GM12878 (cell line): ENCODE measurements around the gene PEMT. TPM values are rescaled to one million over a fixed set of nuclear protein-coding genes. Genes with fewer than 3 reads are reported as not detected.

Experiments used
- ATAC-seq: fragments of 200-7000 bp; cut with Tn5 transposase; 3 replicates; pipeline ENCODE4 v1.9.1; 2020; ENCODE audit warnings: mild to moderate bottlenecking, moderate library complexity
- BruUV-seq: library from RNA; stranded (reverse); fragments of 400-500 nt; replicated peaks from 2 replicates; lab custom pipeline; 2021; lab: Mats Ljungman, UMichigan
- CTCF ChIA-PET: fragments of 300-600 bp; sonication (Branson Sonifier 250); formaldehyde crosslinking; extraction: SDS; loops from one replicate; lab custom pipeline; 2021; ENCODE audit warnings: inconsistent platforms; lab: Yijun Ruan, JAX
- POLR2A ChIA-PET: fragments of 350-600 bp; formaldehyde crosslinking; extraction: SDS; loops from one replicate; lab custom pipeline; 2021; ENCODE audit warnings: inconsistent platforms; lab: Charles Lee
- RAD21 ChIA-PET: fragments of 300-600 bp; sonication (Branson Sonifier 250); formaldehyde crosslinking; loops from one replicate; lab custom pipeline; 2023; ENCODE audit warnings: antibody characterized with exemption; ENCODE audit not compliant: unreplicated experiment; lab: Charles Lee
- SMC1A ChIA-PET: fragments of 300-600 bp; sonication (Branson Sonifier 250); formaldehyde crosslinking; loops from one replicate; lab custom pipeline; 2023; ENCODE audit not compliant: unreplicated experiment, uncharacterized antibody; lab: Charles Lee
- DNase-seq: peaks from one replicate; pipeline ENCODE4 v3.0.0-alpha.2; 2011; ENCODE audit warnings: low read depth, low spot score
- FAIRE-seq: peaks from 3 replicates; lab custom pipeline; 2011; peaks lifted over from hg19 to GRCh38; lab: Jason Lieb, UNC
- H2AFZ ChIP-seq: 2 replicates; pipeline ENCODE4 v1.6.0; 2011; ENCODE audit warnings: low read depth, low read length, control low read depth; ENCODE audit not compliant: control insufficient read depth
- H3K27ac ChIP-seq: 2 replicates; pipeline ENCODE4 v1.5.1; 2011; ENCODE audit warnings: control low read depth; ENCODE audit not compliant: control insufficient read depth, insufficient read depth
- H3K27me3 ChIP-seq, 2 experiments: replicated peaks in 1 of 2; 2 replicates each; pipeline versions ENCODE4 v1.6.0 to v1.6.1; 2011; ENCODE audit warnings: low read length in 1 of 2; ENCODE audit not compliant: control insufficient read depth in 2 of 2, insufficient read depth in 2 of 2
- H3K36me3 ChIP-seq, 2 experiments: 2 replicates each; pipeline ENCODE4 v1.5.1; 2011; ENCODE audit warnings: low read length in 1 of 2; ENCODE audit not compliant: control insufficient read depth in 2 of 2, insufficient read depth in 2 of 2
- H3K4me1 ChIP-seq: 2 replicates; pipeline ENCODE4 v1.6.1; 2011; ENCODE audit warnings: mild to moderate bottlenecking, low read length, moderate library complexity, mixed read lengths; ENCODE audit not compliant: control insufficient read depth, insufficient read depth
- H3K4me2 ChIP-seq: 2 replicates; pipeline ENCODE4 v1.6.0; 2011; ENCODE audit warnings: control low read depth; ENCODE audit not compliant: control insufficient read depth, insufficient read depth
- H3K4me3 ChIP-seq: fragments of 200-600 bp; sonication (generic); 2 replicates; pipeline ENCODE4 v1.5.1; 2016
- H3K79me2 ChIP-seq: 2 replicates; pipeline ENCODE4 v1.6.0; 2011; ENCODE audit warnings: low read length; ENCODE audit not compliant: control insufficient read depth, insufficient read depth
- H3K9ac ChIP-seq: 2 replicates; pipeline ENCODE4 v1.8.0; 2011; ENCODE audit warnings: low read length, control low read depth, mixed read lengths; ENCODE audit not compliant: control insufficient read depth, insufficient read depth
- H3K9me3 ChIP-seq: replicated peaks from 3 replicates; pipeline ENCODE4 v1.5.1; 2011; ENCODE audit warnings: mild to moderate bottlenecking, low read length; ENCODE audit not compliant: control insufficient read depth, insufficient read depth
- H4K20me1 ChIP-seq: 2 replicates; pipeline ENCODE4 v1.6.0; 2011; ENCODE audit not compliant: control insufficient read depth, insufficient read depth
- ETV6 ChIP-seq, 2 experiments: fragments of 450-650 bp in 1 of 2; IDR thresholded peaks in 1 of 2; conservative IDR thresholded peaks in 1 of 2; 2 replicates each; pipeline ENCODE4 v1.6.1; 2014; ENCODE audit warnings: antibody characterized with exemption in 1 of 2, borderline replicate concordance in 1 of 2, low read depth in 1 of 2, mild to moderate bottlenecking in 1 of 2, moderate library complexity in 1 of 2
- FOXK2 ChIP-seq: fragments of 450-650 bp; IDR thresholded peaks from 2 replicates; pipeline ENCODE4 v1.6.1; 2017; ENCODE audit warnings: mild to moderate bottlenecking, moderate library complexity
- IKZF2 ChIP-seq, 2 experiments: fragments of 450-650 bp; IDR thresholded peaks; 2 replicates each; pipeline ENCODE4 v1.6.1; 2017; ENCODE audit warnings: mild to moderate bottlenecking in 2 of 2, moderate library complexity in 2 of 2
- NRF1 ChIP-seq: conservative IDR thresholded peaks from 2 replicates; pipeline ENCODE4 v1.6.1; 2011; ENCODE audit warnings: mild to moderate bottlenecking, low read depth, low read length, improper control_type of control experiment
- POLR2AphosphoS2 ChIP-seq: IDR thresholded peaks from 2 replicates; pipeline ENCODE4 v1.6.1; 2011; ENCODE audit warnings: low read depth, mild to moderate bottlenecking, low read length, improper control_type of control experiment, moderate library complexity
- SMAD5 ChIP-seq: IDR thresholded peaks from 2 replicates; pipeline ENCODE4 v1.6.1; 2016; ENCODE audit warnings: antibody characterized with exemption, low read depth
- WGBS: methylation state at CpG from one replicate; pipeline ENCODE4 v1.1.6; 2016; ENCODE audit warnings: low lambda C conversion rate; ENCODE audit not compliant: insufficient replicate concordance, insufficient coverage; ENCODE audit errors: missing lambda C conversion rate; 5-methylcytosine and 5-hydroxymethylcytosine counted together
- in situ Hi-C: fragments of 300-500 bp; cut with MboI; formaldehyde crosslinking; loops from 9 replicates; pipeline ENCODE4 v1.14.3; 2018; ENCODE audit warnings: mixed read lengths
- intact Hi-C: fragments of 100-400 bp; cut with micrococcal nuclease; formaldehyde crosslinking; loops from one replicate; pipeline ENCODE4 v1.14.2; 2022; ENCODE audit not compliant: unreplicated experiment
- polyA plus RNA-seq, 11 experiments: library from polyadenylated mRNA; depleted of rRNA in 4 of 11; unstranded in 6 of 11; stranded (reverse) in 5 of 11; fragments of >200 nt; fragmentation: Nextera tagmentation in 4 of 11; fragmentation: Illumina TruSeq in 1 of 11; extraction: Ambion mirVana in 4 of 11; extraction: Trizol in 1 of 11; gene quantifications; 1 replicate in 1 of 11; 2 replicates in 10 of 11; pipeline versions ENCODE4 v1.2.1 to v1.2.3, GENCODE V29; 2011 to 2016; ENCODE audit warnings: inconsistent platforms in 2 of 11, missing spikeins in 2 of 11, low read depth in 1 of 11
- total RNA-seq, 4 experiments: library from RNA; depleted of rRNA in 3 of 4; stranded (reverse); fragments of >200 nt in 3 of 4; fragmentation: Illumina TruSeq in 1 of 4; extraction: Trizol in 1 of 4; gene quantifications; 2 replicates each; pipeline versions ENCODE4 v1.2.1 to v1.2.3, GENCODE V29; 2013 to 2021
- TF ChIP-seq, protein P1 (sequence below): IDR thresholded peaks from 2 replicates; pipeline ENCODE4 v1.6.1; 2012; ENCODE audit warnings: low read depth, low read length, improper control_type of control experiment

Gene PEMT
- total and polyA plus RNA-seq, 10 of the 15 experiments (the other 5 are each of a cell fraction or from before 2014, with no cell fraction given): 2.8 to 44.7 (median 25.4) TPM

DNA sequence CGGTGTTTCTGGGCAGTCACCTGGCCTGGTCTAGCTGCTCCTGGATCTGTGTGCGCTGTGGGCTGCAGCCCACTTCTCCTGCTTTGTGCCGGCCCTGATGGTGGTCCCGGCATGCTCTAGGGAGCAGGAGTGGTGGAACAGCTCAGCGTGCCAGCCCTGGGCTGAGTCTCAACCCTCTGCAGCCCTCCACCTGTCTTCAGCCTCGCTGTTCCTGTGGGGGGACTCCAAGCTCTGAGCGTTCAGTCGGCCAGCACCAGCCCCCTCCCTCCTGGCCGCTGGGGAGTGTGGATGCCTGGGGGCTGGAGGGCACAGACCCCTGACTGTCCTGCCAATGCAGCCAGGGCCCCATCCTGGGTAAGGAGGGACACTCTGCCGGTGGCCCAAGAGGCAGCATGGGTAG lies 71.6 kb downstream of the PEMT start:
- H3K9ac ChIP-seq: no peak overlapping the region
- intact Hi-C loops: no loop called here
- H3K79me2 ChIP-seq: no peaks in the 10 kb centered on the region
- in situ Hi-C loops: no loop called here
- BruUV-seq: no TSS peak
- no peak for FAIRE-seq
- H3K36me3 ChIP-seq: no peaks in the 10 kb centered on the region
- H3K4me1 ChIP-seq: no peaks in the 10 kb centered on the region
- no peak for ATAC-seq
- WGBS: 74% methylated on average over 10 of the region's 10 CpGs
- TF ChIP-seq POLR2AphosphoS2 (no peak), ETV6 (conservative IDR thresholded peaks at IDR 0.05 in 1 of 2, IDR thresholded peaks at IDR 0.05 in 1 of 2; ENCODE audit: borderline replicate concordance in 1 of 2, low read depth in 1 of 2) (no peak)
- no peak overlapping the region for H2AFZ ChIP-seq
- H3K4me2 ChIP-seq: no peak overlapping the region
- SMC1A ChIA-PET: no interaction called here
- H3K4me3 ChIP-seq: no peak overlapping the region
- H3K9me3 ChIP-seq: no peaks in the 10 kb centered on the region
- RAD21 ChIA-PET: interaction anchor here (0.6 kb wide), 1 partner anchor 160 kb away, joined by 5 read pairs; no protein-coding TSS in a partner anchor
- no peak overlapping the region for H3K27ac ChIP-seq
- CTCF ChIA-PET: no interaction called here
- no peaks in the 10 kb centered on the region for H3K27me3 ChIP-seq
- POLR2A ChIA-PET: no interaction called here
- no peak for DNase-seq
- H4K20me1 ChIP-seq: no peaks in the 10 kb centered on the region

DNA sequence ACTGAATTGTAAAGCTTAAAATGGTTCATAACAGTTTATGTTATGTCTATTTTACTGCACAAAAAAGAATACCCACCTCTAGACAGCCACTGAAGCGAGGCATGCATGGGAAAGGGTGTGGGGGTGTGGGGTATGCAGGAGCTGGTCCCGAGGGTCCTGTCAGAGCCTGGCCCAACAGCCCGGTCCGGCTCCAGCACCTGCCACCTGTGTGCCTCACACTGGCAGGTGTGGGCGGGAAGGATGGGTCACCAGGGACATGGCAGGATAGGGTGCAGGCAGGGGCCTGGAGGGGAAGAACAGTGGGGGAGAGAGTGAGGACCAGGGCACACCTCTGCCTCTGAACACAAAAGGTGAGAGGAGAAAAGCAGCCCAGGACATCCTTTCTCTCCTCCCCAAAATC lies 72.6 kb downstream of the PEMT start:
- Histone ChIP-seq H3K4me3 (no peak overlapping the region), H2AFZ (no peak overlapping the region), H3K27me3 (no peaks in the 10 kb centered on the region), H4K20me1 (no peaks in the 10 kb centered on the region), H3K79me2 (no peaks in the 10 kb centered on the region), H3K36me3 (no peaks in the 10 kb centered on the region), H3K9me3 (no peaks in the 10 kb centered on the region), H3K4me1 (no peaks in the 10 kb centered on the region)
- POLR2A ChIA-PET: no interaction called here
- CTCF ChIA-PET: interaction anchor here (0.7 kb wide), 1 partner anchor 1131 kb away, joined by 3 read pairs; no protein-coding TSS in a partner anchor
- intact Hi-C loops (no loop called here), in situ Hi-C loops (no loop called here)
- FAIRE-seq (no peak), ATAC-seq (no peak), DNase-seq (no peak)
- 16% methylated on average over 5 of the region's 5 CpGs for WGBS
- SMC1A ChIA-PET: no interaction called here
- RAD21 ChIA-PET: no interaction called here
- BruUV-seq: no TSS peak
- TF ChIP-seq FOXK2 (no peak), SMAD5 (no peak), NRF1 (no peak), IKZF2 (IDR thresholded peaks at IDR 0.05) (no peak)
- TF ChIP-seq, protein P1, sequence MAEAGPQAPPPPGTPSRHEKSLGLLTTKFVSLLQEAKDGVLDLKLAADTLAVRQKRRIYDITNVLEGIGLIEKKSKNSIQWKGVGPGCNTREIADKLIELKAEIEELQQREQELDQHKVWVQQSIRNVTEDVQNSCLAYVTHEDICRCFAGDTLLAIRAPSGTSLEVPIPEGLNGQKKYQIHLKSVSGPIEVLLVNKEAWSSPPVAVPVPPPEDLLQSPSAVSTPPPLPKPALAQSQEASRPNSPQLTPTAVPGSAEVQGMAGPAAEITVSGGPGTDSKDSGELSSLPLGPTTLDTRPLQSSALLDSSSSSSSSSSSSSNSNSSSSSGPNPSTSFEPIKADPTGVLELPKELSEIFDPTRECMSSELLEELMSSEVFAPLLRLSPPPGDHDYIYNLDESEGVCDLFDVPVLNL: no peak
- TF ChIP-seq, all 136 proteins: peak for 0
- Histone ChIP-seq H3K9ac (no peak overlapping the region), H3K4me2 (no peak overlapping the region), H3K27ac (no peak overlapping the region)
